ENCODE results near the gene ZNF41.

The ZNF41 gene

GRCh38 chrX:47420265-47420664 is 62.8 kb downstream of the ZNF41 start:
- Histone ChIP-seq H3K9me2 (replicated peaks; ENCODE audit: control insufficient read depth, low read length) (no peaks in the 10 kb centered on the region), H3K9me3 (ENCODE audit: control insufficient read depth, insufficient read depth, low read length) (no peaks in the 10 kb centered on the region), H3F3A (ENCODE audit: control insufficient read depth, insufficient read depth) (no peaks in the 10 kb centered on the region), H3K79me2 (ENCODE audit: control insufficient read depth, low read length) (no peaks in the 10 kb centered on the region), H3K4me2 (ENCODE audit: low read length) (no peak overlapping the region), H3K27ac (ENCODE audit: low read depth, low read length) (no peak overlapping the region), H4K20me1 (ENCODE audit: control insufficient read depth, insufficient read depth, low read depth, low read length) (no peaks in the 10 kb centered on the region), H3K4me3 (ENCODE audit: low read length) (no peak overlapping the region), H3K4me1 (ENCODE audit: control insufficient read depth, low read length) (no peaks in the 10 kb centered on the region), H3K36me3 (ENCODE audit: control insufficient read depth, low read length) (no peaks in the 10 kb centered on the region), H3K27me3 (ENCODE audit: control insufficient read depth, low read length) (no peaks in the 10 kb centered on the region)
- TF ChIP-seq CTCF (IDR thresholded peaks at IDR 0.05; ENCODE audit: low read depth, low read length, poor library complexity, severe bottlenecking) = no peak
- no peak for TF ChIP-seq EZH2phosphoT487 (IDR thresholded peaks at IDR 0.05; ENCODE audit: borderline replicate concordance, low read length)

GRCh38 chrX:47413179-47413594 is 69.8 kb downstream of the ZNF41 start:
- H3K9me3 ChIP-seq (ENCODE audit: control insufficient read depth, insufficient read depth, low read length) = peaks cover 6% of the 10 kb centered on the region; the same call in 1 of the 2 replicates
- H3K4me2 ChIP-seq (ENCODE audit: low read length) = no peak overlapping the region
- H3K9me2 ChIP-seq (replicated peaks; ENCODE audit: control insufficient read depth, low read length) = no peaks in the 10 kb centered on the region
- TF ChIP-seq CTCF (IDR thresholded peaks at IDR 0.05; ENCODE audit: low read depth, low read length, poor library complexity, severe bottlenecking) (no peak), EZH2phosphoT487 (IDR thresholded peaks at IDR 0.05; ENCODE audit: borderline replicate concordance, low read length) (no peak)
- H3K4me3 ChIP-seq (ENCODE audit: low read length) = no peak overlapping the region
- H3K27me3 ChIP-seq (ENCODE audit: control insufficient read depth, low read length) = no peaks in the 10 kb centered on the region
- no peaks in the 10 kb centered on the region for H3K4me1 ChIP-seq (ENCODE audit: control insufficient read depth, low read length)
- no peaks in the 10 kb centered on the region for H3K36me3 ChIP-seq (ENCODE audit: control insufficient read depth, low read length)
- H3F3A ChIP-seq (ENCODE audit: control insufficient read depth, insufficient read depth) = no peaks in the 10 kb centered on the region
- no peaks in the 10 kb centered on the region for H4K20me1 ChIP-seq (ENCODE audit: control insufficient read depth, insufficient read depth, low read depth, low read length)
- H3K79me2 ChIP-seq (ENCODE audit: control insufficient read depth, low read length) = no peaks in the 10 kb centered on the region
- H3K27ac ChIP-seq (ENCODE audit: low read depth, low read length) = no peak overlapping the region
